NCI-H146 treated with DMSO at 0.1 percent for 48 hours (cell line): ENCODE measurements around the gene RFFL.
A peak's percentile ranks its signal among the peaks of the same experiment; 100 is the strongest.
"Not testable (repeated sequence)": the region's sequence is repeated elsewhere in the genome, so short reads cannot be mapped to it uniquely, and the experiment has no call there.

Experiments
- DNase-seq: peaks from one replicate; lab custom pipeline; 2025; ENCODE audit not compliant: unreplicated experiment; lab: John Stamatoyannopoulos, UW

Gene RFFL, protein sequence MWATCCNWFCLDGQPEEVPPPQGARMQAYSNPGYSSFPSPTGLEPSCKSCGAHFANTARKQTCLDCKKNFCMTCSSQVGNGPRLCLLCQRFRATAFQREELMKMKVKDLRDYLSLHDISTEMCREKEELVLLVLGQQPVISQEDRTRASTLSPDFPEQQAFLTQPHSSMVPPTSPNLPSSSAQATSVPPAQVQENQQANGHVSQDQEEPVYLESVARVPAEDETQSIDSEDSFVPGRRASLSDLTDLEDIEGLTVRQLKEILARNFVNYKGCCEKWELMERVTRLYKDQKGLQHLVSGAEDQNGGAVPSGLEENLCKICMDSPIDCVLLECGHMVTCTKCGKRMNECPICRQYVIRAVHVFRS

DNA sequence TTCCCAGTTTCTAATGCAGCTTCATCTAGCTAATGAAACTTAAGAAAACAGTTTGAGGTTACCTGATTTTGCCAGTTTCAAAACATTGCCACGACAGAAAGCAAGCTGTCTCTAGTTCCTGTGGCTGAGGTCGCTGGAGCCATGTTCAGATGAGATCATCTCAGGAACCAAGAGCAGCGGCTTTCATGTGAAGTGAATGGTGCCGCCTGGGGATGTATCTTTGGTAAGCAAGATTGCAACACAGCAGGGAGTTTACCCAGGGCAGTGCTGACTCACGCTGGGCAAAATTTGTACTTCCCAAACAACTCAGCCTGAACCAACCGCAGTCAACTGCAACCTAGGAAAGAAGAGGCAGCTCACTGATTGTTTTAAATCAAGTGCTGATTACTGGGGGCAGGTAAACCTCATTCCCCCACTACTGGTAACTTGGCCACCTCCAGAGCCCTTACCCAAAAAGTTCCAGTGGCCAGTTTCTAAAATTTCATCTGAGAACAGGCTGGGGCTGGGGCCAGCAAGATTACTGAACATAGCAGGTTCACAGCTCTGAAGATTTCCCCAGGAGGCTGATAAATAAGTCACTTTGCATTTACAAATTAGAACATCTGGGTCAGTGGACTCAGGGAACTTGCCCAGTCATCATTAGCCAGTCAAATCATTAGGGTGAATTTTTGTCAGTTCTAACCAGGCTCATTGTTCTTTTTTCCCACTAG is at the start of gene RFFL:
Gene RFFL, minus strand, starts transcription at position 194 of the 710 bp plus-strand sequence. CDS start 37,154 bp downstream, outside the sequence.
- peak; percentile 88 for DNase-seq

DNA sequence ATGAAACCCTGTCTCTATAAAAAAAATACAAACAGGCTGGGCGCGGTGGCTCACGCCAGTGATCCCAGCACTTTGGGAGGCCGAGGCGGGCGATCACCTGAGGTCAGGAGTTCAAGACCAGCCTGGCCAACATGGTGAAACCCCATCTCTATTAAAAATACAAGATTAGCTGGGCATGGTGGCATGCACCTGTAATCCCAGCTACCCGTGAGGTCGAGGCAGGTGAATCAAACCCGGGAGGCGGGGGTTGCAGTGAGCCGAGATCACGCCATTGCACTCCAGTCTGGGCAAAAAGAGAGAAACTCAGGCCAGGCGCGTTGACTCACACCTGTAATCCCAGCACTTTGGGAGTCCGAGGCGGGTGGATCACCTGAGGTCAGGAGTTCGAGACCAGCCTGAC is 47.3 kb upstream of the RFFL start:
- DNase-seq = not testable (repeated sequence)

DNA sequence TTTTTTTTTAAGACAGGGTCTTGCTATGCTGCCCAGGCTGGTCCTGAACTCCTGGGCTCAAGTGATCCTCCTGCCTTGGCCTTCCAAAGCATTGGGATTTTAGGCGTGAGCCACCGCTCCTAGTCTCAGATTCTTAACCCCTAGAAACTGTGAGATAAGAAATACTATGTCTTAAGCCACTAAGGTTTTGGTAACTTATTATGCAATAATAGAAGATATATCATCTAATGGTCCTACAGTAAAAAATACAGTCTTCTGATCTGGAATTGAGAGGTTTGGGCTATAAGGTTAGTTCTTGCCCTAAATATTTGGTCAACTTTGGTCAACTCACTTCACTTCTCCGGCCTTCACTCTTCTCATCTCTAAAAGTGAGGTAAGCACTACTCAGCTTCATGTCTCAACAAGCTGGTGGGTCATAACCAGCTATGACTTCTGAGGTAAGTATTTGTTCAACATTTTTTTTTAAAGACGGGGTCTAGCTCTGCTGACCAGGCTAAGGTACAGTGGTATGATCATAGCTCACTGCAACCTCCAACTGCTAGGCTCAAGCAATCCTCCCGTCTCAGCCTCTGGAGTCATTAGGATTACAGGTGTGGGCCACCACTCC is 41.4 kb upstream of the RFFL start:
- DNase-seq = no peak

DNA sequence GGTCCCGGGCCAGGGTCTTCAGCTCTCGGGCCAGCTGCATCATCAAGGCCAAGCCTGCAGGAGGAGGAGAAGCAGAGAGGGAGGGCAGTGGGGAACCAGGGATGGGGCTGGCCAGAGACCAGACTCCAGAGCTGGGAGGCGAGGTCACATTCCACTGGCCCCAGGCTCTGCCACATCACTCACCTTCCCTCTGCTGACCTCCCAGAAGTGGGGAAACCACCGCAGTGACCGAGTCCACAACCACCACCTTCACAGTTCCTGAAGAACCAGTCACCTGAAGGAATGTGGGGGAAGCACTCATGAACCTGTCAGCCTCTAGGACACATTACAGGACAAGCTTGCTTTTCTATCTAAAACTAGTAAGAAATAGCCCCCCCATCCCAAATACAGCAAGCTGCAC is 39.8 kb upstream of the RFFL start:
- no peak for DNase-seq

DNA sequence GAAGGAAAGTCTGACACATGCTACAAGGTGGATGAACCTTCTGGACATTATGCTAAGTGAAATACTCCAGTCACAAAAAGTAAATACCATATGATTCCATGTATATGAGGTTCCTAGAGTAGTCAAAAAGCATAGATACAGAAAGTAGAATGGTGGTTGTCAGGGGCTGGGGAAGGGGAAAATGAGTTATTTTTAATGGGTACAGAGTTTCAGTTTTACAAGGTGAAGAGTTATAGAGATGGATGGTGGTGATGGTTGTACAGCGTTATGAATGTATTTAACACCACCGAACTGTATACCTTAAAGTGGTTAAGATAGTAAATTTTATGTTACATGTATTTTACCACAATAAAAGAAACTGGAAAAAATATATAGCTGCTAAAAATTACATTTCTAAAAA is 38.2 kb upstream of the RFFL start:
- no peak for DNase-seq

DNA sequence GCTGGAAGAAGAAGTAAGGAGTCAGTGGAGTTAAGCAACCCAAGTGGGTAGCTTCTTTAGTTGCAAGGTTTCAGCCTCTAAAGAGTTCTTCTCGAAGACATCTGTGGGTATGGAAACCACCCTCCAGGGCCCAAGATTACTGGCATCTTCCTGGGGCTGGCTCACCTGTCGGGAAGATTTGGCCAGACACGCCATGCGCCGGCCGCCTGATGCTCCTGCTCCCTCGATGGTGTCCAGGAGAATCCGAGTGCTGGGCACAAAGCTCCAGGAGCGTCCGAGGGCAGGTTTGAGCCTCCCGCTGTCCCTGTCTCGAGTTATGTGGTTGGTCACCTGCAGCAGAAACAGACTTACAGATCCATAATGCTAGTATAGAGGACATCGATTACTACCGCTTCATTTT is 37.5 kb upstream of the RFFL start:
- DNase-seq = no peak

DNA sequence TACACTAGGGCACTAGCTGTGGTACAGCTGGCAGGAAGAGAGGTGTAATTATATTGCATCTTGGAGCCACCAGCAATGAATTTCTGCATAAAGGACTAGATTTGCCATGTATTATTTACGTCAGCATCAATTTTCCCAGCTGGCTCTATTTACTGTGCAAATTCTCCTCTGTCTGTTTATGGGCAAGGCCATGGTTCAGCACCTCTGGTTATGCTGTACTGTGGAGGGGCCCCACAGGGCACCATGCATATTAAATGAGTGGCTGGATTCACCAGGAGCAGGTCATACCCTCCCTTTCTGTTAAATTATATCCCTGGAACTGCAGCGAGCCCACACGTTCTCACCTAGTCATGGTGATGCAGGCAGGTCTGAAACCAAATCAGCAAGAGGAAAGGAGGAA is 36.4 kb upstream of the RFFL start:
- DNase-seq = peak; percentile 78

DNA sequence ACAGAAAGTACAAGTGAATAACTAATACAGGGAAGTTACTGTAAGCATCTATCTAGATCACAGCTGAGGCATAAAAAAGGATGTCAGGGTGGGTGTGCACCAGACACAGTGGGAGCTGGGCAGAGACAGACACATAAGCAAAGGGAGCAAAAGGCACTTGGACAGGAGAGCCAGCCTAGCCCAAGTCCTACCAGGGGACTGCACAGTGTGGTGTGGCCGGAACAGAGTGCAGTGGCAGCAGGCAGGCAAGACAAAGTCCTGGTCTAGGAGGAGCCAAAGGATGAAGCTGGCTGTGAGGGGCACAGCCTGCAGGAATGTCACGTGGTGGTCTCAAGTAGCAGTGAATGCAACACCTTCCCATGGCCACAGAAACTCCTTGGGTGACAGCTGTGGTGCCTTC is 34.3 kb upstream of the RFFL start:
- DNase-seq = no peak

DNA sequence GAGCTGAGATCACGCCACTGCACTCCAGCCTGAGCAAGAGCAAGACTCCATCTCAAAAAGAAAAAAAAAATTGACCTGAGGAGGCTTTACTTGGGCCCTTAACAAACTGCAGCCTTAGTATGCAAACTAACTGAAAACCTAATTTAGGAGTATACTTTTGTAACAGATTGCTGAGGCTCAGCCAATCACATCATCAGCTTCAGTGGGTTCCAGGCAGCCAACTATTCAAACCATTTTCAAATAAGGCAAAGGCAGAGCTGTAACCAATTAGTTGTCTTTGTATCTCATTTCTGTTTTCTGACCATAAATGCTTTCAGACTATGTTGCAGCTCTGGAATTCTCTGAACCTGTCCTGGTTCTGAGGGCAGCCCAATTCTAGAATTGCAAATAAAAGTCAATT is 32.2 kb upstream of the RFFL start:
- DNase-seq = no peak

DNA sequence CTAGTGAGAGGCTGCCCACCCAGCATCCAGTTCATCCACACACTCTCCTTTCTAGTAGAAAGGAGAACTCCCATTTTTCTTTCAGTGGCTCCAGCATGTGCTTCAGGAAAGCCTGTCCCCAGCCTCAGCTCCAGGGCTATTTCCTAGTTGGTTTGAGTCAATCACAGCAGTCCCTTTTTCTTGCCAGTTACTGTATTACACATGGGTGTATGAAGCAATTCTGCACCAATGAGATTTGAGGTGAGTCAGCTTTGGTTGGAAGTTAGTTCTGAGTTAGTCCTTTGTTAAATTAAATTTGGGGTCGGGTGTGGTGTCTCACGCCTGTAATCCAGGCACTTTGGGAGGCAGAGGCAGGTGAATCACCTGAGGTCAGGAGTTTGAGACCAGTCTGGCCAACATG is 31.4 kb upstream of the RFFL start:
- no peak for DNase-seq

DNA sequence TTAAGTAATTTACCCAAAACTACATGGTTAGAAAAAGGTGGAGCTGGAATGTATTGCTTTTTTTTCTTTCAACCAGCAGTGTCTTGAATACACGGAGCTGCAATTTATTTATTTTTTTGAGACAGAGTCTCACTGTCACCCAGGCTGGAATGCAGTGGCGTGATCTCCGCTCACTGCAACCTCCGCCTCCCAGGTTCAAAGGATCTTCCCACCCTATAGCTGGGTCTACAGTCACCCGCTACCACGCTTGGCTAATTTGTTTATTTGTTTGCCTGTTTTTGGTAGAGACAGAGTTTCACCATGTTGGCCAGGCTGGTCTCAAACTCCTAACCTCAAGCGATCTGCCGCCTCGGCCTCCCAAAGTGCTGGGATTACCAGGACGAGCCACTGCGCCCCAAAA is 27.2 kb upstream of the RFFL start:
- not testable (repeated sequence) for DNase-seq

DNA sequence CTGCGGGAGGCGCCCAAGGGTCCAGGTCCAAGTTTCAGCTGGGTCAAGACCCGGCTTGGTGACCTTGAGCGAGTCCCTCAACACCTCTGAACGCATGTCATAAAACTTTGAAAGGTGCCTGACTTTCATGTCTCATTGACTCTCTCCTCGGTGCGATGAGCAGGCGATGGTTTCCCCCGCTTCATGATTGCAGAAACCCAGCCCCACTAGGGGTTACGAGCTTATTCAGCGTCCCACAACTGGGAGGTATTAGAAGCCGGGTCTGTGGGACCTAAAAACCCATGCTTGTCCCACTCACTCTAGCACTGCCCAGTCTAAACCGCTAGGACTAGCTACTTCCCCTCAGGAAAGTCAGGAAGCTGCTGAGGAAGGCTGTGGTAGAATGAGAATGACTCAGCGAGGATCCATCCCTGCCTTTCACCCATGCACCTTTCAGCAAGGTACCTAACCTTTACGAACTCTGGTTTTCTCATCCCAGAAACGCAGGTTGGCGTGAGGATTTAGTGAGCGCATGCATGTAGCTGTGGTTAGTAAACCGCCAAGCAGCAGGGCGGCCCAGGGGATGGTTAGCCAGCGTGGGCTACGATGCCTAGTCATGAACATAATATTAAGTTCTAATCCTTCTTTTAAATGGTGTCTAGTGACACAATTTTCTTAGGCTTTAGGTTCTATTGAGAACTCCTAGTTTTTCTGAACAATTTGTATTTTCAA is 26.2 kb upstream of the RFFL start:
- no peak for DNase-seq

DNA sequence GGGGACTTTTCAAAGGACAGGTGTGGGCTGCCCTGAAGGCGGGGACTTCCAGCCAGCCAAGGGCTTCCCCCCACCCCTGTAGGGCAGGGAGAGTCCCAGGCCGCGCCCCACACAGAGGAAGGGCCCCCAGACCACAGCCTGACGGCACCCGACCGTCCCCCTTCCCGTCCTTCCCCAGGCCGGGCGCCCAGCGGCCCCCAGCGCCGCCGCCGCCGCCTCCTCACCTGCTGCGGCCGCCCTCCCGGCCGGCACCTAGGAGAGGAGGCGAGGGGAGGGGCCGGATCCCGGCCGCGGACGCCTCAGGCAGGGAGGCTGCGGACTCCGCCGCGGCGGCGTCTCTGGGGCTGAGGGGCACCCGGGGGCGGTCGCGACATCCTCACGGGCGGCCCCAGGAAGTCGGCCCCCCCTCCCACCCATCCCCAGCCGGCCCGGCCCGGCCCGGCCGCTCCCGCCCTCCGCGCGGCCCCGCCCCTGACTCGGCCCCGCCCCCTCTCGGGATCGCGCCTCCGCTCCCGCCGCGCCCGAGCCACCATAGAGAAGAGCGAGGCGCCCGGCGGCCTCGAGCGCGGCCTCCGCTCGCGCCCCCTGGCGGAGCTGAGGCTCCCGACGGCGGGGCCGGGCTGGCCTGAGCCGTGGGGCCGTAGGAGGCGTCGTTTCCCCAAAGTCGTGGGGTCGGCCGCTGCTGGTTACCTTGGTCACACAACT is 25.5 kb upstream of the RFFL start:
- peak; percentile 79 for DNase-seq

DNA sequence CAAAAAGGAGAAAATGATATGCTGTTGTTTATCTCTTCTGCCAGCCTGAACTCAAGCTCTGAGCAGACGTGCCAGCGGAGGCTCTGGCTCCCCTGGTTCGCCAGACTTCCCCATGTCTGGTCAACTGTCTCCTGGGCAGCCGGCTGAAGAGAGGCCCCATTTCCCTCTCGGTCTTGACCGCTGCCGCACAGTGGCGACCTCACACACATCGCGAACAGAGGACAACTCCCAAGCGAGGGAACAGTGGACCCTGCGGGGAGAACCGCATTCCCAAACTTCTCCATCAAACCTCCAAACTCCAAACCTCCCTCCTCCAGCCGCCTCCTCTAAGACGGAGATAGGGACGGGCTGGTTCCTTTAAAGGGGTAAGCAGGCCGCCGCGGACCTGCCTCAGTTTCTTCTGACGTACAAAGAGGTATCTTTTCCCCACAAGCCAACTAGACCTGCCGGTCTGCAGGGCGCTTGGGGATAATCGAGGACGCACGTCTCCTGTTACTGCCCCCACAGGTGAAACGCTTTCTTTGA is 24.9 kb upstream of the RFFL start:
- DNase-seq = peak; percentile 32

DNA sequence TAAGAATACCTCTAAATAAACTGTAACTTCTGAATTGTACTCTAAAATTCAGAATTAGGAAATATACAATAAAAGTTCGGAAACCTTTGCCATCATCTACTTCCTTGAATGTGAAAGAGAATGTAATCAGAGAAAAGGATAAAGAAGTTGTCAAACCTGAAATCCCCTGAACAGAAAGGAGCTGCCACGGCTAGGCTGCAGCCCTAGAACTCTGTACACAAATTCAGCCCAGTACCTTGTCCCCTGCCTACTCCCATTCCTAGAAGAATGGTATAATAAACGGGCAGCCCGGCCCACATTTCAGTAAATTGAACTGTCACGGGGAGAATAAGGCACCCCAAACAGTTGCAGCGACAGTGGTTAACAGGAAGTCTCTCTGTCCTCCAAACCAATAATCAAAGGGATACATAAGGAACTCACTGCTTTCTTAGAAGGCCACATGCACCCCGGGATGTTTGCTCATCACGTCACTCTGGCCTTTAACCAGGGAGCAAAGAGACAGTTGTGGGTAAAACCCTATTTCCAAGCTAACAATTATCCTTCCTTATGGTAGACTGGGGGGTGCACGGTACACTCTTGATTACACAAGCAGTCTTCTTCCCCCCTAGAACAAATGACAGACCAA is 24.3 kb upstream of the RFFL start:
- DNase-seq = no peak

DNA sequence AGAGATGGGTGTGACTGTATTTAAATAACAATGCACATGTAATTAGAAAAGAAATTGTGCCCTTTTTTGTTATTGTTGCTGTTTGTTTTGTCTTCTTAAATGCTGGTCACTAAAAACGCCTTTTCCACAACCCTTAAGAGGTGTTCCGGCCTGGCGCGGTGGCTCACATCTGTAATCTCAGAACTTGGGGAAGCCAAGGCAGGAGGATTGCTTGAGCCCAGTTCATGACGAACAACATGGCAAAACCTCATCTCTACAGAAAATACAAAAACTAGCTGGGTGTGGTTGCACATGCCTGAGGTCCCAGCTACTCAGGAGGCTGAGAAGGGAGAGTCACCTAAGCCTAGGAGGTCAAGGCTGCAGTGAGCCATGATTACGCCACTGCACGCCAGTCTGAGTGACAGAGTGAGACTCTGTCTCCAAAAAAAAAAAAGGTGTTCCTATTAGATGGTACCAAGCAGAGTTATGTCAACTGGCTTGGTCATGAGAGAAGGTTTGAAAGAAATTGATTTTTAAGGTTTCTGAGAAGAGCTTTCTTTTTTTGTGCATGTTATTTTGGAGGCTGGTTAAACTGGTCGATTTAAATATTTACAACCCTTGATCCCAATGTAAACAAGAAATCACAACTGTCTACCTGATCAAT is 23.5 kb upstream of the RFFL start:
- no peak for DNase-seq

DNA sequence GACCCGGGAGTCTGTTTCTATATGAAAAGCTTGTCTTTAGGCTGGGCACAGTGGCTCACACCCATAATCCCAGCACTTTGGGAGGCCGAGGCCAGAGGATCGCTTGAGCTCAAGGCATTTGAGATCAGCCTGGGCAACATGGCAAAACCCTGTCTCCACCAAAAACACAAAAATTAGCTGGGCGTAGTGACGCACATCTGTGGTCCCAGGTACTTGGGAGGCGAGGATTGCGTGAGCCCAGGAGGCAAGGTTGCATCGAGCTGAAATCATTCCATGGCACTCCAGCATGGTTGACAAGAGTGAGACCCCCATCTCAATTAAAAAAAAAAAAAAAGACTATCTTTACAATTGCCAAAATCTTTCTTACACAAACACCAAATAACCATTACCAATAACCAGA is 22.7 kb upstream of the RFFL start:
- no peak for DNase-seq

DNA sequence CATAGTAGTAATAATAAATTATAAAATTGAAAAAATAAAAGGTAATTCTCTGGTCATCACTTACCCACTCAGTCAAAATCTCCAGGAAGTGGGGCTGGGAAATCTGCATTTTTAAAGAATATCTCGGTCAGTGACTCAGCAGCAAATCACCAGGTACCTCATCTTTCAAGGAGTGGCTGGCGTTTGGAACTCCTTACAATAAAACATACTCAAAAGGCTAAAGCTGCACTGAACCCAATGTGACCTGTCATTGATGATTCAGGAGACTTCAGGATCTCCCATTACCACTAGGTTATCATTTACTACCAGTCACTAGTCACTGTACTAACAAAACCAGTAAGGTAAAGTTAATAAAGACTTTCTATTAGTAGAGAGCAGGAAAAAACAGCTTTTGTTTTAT is 21.5 kb upstream of the RFFL start:
- DNase-seq = no peak

DNA sequence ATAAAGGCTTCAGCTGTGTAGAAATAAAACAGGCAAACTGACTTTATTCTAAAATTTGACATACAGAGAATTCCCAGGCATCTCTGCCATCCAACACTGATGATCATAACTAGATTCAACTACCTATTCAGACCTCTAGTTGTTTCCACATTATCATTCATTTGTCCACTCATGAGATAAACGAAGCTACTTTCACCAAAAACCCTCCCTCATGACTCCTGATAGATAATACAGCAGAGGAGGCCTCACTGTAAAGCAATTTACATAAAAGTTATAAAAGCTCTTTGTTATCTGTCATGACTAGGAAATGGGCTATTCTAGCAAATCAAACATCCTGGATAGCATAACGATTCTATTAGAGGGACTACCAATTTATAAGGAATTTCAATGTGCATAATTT is 19.6 kb upstream of the RFFL start:
- DNase-seq = no peak
